ENCODE results near the gene EZR. TPM values are rescaled to one million over a fixed set of nuclear protein-coding genes. Genes with fewer than 3 reads are reported as not detected.
"Not testable (repeated sequence)": the region's sequence is repeated elsewhere in the genome, so short reads cannot be mapped to it uniquely, and the experiment has no call there.

The EZR gene
- total RNA-seq, 2 experiments from 2014 or later, result 177 to 180 TPM

GRCh38 chr6:158826819-158827501, 7.8 kb upstream of the EZR start:
- Mint-ChIP-seq H3K27me3 (ENCODE audit: low read depth) (no peaks in the 10 kb centered on the region), H3K36me3 (ENCODE audit: low read depth) (no peaks in the 10 kb centered on the region), H3K4me3 (no peak overlapping the region), H3K9me3 (ENCODE audit: insufficient read depth) (no peaks in the 10 kb centered on the region), H3K27ac (no peak overlapping the region), H3K4me1 (ENCODE audit: low read depth) (peaks cover 14% of the 10 kb centered on the region)
- POLR2A ChIA-PET, result interaction anchor here (1.2 to 1.8 kb wide), 2 partner anchors 9 to 43 kb away, joined by 3 to 9 read pairs; no protein-coding TSS in a partner anchor
- CTCF ChIA-PET, result interaction anchor here (1.2 to 1.5 kb wide), 2 partner anchors 17 to 43 kb away, joined by 3 read pairs; no protein-coding TSS in a partner anchor
- no peak for ATAC-seq
- no peak for DNase-seq

- Mint-ChIP-seq H3K27ac (no peak overlapping the region), H3K27me3 (ENCODE audit: low read depth) (no peaks in the 10 kb centered on the region), H3K36me3 (ENCODE audit: low read depth) (no peaks in the 10 kb centered on the region), H3K4me1 (ENCODE audit: low read depth) (peaks cover 14% of the 10 kb centered on the region), H3K9me3 (ENCODE audit: insufficient read depth) (no peaks in the 10 kb centered on the region), H3K4me3 (no peak overlapping the region)
- no peak for ATAC-seq
- CTCF ChIA-PET, result interaction anchor here (1.2 kb wide), 1 partner anchor 18 kb away, joined by 3 read pairs; no protein-coding TSS in a partner anchor
- POLR2A ChIA-PET, result interaction anchor here (1.2 to 1.8 kb wide), 3 partner anchors 8 to 44 kb away, joined by 3 to 9 read pairs (median 3); no protein-coding TSS in a partner anchor
- DNase-seq, result no peak
These were observed 6.8 kb upstream of the EZR start for GRCh38 chr6:158825951-158826306.

DNA sequence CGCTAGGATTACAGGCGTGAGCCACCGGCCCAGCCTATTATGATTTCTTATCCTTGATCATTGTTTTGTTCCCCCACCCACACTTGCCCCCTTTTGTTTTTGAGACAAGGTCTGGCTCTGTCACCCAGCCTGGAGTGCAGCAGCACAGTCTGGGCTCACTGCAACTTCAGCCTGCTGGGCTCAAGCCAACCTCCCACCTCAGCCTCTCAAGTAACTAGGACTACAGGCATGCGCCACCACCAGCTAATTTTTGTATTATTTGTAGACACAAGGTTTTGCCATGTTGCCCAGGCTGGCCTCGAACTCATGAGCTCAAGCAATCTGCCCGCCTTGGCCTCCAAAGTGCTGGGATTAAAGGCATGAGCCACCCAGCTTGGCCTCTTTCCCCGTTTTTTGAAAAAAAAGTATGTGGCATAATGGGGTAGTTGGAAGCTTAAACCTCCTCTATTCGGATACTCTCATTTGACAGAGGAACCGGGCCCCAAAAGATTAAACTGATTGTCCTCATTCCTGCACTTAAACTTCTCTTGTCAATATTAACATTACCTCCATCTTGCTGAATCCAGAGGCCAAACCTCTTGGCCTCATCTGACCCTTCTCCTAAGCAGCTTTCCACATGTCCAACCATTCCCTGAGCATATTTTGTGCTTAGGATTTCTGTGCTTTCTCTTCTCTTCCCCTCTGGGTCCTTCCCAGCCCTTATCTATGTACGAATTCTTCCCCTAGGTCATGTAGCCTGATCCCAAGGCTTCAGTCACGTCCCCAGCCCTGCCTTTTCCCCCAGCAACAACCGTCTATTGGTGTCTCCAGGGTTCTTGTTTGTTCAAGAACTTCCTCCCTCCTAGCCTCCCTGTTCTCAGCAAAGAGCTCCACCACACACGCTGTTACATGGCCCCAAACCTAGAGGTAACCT, 6.1 kb upstream of the EZR start:
- POLR2A ChIA-PET, result interaction anchor here (1.6 to 1.8 kb wide), 2 partner anchors 20 to 45 kb away, joined by 3 to 9 read pairs; no protein-coding TSS in a partner anchor
- peaks cover 14% of the 10 kb centered on the region for H3K4me1 Mint-ChIP-seq (ENCODE audit: low read depth)
- H3K27me3 Mint-ChIP-seq (ENCODE audit: low read depth), result no peaks in the 10 kb centered on the region
- CTCF ChIA-PET, result no interaction called here
- H3K36me3 Mint-ChIP-seq (ENCODE audit: low read depth), result no peaks in the 10 kb centered on the region
- no peak overlapping the region for H3K27ac Mint-ChIP-seq
- DNase-seq, result no peak
- ATAC-seq, result no peak
- no peaks in the 10 kb centered on the region for H3K9me3 Mint-ChIP-seq (ENCODE audit: insufficient read depth)
- no peak overlapping the region for H3K4me3 Mint-ChIP-seq

DNA sequence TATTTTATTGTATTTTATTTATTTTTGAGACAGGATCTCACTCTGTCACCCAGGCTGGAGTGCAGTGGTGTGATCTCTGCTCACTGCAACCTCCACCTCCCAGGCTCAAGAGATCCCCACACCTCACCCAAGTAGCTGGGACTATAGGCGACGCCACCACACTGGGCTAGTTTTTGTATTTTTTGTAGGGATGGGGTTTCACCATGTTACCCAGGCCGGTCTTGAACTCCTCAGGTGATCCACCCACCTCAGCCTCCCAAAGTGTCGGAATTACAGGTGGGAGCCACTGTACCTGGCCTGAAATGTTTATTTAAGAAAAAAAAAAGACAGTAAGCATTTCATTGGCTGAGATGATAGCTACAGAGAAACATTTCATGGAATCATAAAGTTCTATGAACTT, 4.4 kb upstream of the EZR start:
- H3K27me3 Mint-ChIP-seq (ENCODE audit: low read depth), result not testable (repeated sequence)

DNA sequence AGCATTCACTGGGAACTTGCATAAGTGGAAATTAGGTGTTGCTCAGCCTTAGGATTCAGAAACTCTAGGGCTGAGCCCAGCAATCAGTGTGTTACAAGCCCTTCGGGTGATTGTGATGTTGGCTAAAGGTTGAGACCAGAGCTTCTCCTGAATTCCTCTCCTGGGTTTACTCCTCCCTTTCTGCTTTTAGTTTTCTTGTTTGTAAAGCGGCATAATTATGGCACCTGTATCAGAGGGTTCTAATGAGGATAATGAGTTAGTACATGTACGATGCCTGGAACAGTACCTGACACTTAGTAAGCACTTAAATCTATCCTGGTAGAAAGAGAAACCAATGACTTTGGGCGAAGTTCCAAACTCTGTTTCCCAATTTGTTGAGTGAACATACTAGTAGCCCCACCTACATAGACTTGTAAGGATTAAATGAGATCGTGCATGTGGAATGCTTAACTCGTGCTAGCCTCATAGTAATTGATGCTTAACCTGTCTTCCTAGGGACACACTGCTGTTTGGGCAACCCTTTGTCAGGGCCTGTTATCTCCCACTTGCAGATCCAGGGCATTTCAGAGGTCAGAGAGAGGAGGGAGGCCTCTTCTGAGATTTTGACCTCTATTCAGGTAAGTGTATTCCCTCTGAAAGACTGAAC, 932 bp upstream of the EZR start:
- DNase-seq (no peak), ATAC-seq (no peak)
- POLR2A ChIA-PET, result interaction anchor here (1.0 to 2.0 kb wide), 8 partner anchors 12 to 49 kb away, joined by 3 to 35 read pairs (median 6); no protein-coding TSS in a partner anchor
- H3K27me3 Mint-ChIP-seq (ENCODE audit: low read depth), result no peaks in the 10 kb centered on the region
- H3K4me3 Mint-ChIP-seq, result peak overlapping the region; percentile 75
- peak overlapping the region; percentile 91 for H3K27ac Mint-ChIP-seq
- peaks cover 30% of the 10 kb centered on the region for H3K36me3 Mint-ChIP-seq (ENCODE audit: low read depth)
- no peaks in the 10 kb centered on the region for H3K9me3 Mint-ChIP-seq (ENCODE audit: insufficient read depth)
- CTCF ChIA-PET, result interaction anchor here (1.2 to 1.6 kb wide), 3 partner anchors 11 to 314 kb away, joined by 3 to 4 read pairs (median 3); no protein-coding TSS in a partner anchor
- peaks cover 33% of the 10 kb centered on the region for H3K4me1 Mint-ChIP-seq (ENCODE audit: low read depth)

More for the DNA sequence above, 4.4 kb upstream of the EZR start:
- CTCF ChIA-PET, result interaction anchor here (0.6 to 2.4 kb wide), 3 partner anchors 46 to 150 kb away, joined by 3 to 10 read pairs (median 3); no protein-coding TSS in a partner anchor
- not testable (repeated sequence) for ATAC-seq; H3K9me3 Mint-ChIP-seq (ENCODE audit: insufficient read depth); DNase-seq; H3K27ac Mint-ChIP-seq; H3K36me3 Mint-ChIP-seq (ENCODE audit: low read depth); H3K4me3 Mint-ChIP-seq
- POLR2A ChIA-PET, result interaction anchor here (0.6 kb wide), 1 partner anchor 9 kb away, joined by 4 read pairs; no protein-coding TSS in a partner anchor
- peaks cover 22% of the 10 kb centered on the region for H3K4me1 Mint-ChIP-seq (ENCODE audit: low read depth)

- POLR2A ChIA-PET, result interaction anchor here (0.6 to 2.0 kb wide), 12 partner anchors 10 to 288 kb away, joined by 3 to 35 read pairs (median 4); no protein-coding TSS in a partner anchor
- CTCF ChIA-PET, result interaction anchor here (1.2 to 1.6 kb wide), 2 partner anchors 10 to 316 kb away, joined by 3 to 4 read pairs; no protein-coding TSS in a partner anchor
- H3K36me3 Mint-ChIP-seq (ENCODE audit: low read depth), result peaks cover 44% of the 10 kb centered on the region
- H3K27ac Mint-ChIP-seq, result peak overlapping the region; percentile 82
- H3K4me1 Mint-ChIP-seq (ENCODE audit: low read depth), result peaks cover 47% of the 10 kb centered on the region
- no peaks in the 10 kb centered on the region for H3K27me3 Mint-ChIP-seq (ENCODE audit: low read depth)
- DNase-seq (peak; percentile 86), ATAC-seq (peak; percentile 62)
- no peaks in the 10 kb centered on the region for H3K9me3 Mint-ChIP-seq (ENCODE audit: insufficient read depth)
- peak overlapping the region; percentile 75 for H3K4me3 Mint-ChIP-seq
These were observed 471 bp downstream of the EZR start for GRCh38 chr6:158818581-158819212.

GRCh38 chr6:158817728-158818580, 1.2 kb downstream of the EZR start:
- ChIA-PET POLR2A (interaction anchor here (0.7 to 2.0 kb wide), 6 partner anchors 9 to 61 kb away, joined by 3 to 13 read pairs (median 3); no protein-coding TSS in a partner anchor), CTCF (no interaction called here)
- H3K4me1 Mint-ChIP-seq (ENCODE audit: low read depth), result peaks cover 52% of the 10 kb centered on the region
- H3K9me3 Mint-ChIP-seq (ENCODE audit: insufficient read depth), result no peaks in the 10 kb centered on the region
- peak; percentile 77 for DNase-seq
- peak overlapping the region; percentile 97 for H3K27ac Mint-ChIP-seq
- peaks cover 49% of the 10 kb centered on the region for H3K36me3 Mint-ChIP-seq (ENCODE audit: low read depth)
- no peaks in the 10 kb centered on the region for H3K27me3 Mint-ChIP-seq (ENCODE audit: low read depth)
- H3K4me3 Mint-ChIP-seq, result peak overlapping the region; percentile 99
- peak; percentile 60 for ATAC-seq

DNA sequence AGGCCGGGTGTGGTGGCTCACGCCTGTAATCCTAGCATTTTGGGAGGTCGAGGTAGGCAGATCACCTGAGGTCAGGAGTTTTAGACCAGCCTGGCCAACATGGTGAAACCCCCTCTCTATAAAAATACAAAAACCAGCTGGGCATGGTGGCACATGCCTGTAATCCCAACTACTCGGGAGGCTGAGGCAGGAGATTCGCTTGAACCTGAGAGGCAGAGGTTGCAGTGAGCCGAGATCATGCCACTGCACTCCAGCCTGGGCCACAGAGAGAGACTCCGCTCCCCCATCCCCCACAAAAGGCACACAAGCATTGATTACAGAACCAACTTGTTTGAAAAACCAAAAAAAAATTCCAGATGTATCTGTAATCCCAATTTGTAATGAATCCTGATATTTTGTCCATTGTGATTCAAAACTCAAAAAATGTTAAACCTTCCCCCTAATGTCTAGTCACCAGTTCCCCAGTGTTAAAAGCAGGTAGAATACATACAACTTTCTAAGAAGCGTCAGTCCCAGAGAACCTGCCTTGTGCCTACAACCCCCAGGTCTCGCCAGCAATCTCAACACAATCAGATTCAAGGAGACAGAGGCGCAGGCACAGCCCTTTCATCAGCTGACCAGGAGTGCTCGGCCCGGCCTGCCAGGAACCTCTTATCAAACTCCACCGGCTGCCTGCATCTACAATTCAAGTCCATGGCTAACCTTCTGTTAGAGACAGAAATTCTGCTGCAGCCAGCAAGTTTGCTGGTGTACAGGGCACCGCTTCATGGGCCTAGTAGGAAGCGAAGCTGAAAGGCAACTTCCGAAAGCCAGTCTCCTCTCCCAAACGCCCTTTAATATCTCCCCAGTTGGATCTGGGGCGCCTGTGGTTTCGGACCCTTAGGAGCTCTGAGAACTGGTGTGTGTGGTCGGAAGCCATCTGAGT, 2.1 kb downstream of the EZR start:
- Mint-ChIP-seq H3K27ac (peak overlapping the region; percentile 97), H3K4me1 (ENCODE audit: low read depth) (peaks cover 55% of the 10 kb centered on the region), H3K4me3 (peak overlapping the region; percentile 99), H3K9me3 (ENCODE audit: insufficient read depth) (no peaks in the 10 kb centered on the region), H3K36me3 (ENCODE audit: low read depth) (peaks cover 58% of the 10 kb centered on the region), H3K27me3 (ENCODE audit: low read depth) (no peaks in the 10 kb centered on the region)
- DNase-seq, result peak; percentile 46
- ATAC-seq, result no peak
- POLR2A ChIA-PET, result interaction anchor here (0.7 to 2.0 kb wide), 6 partner anchors 9 to 62 kb away, joined by 3 to 13 read pairs (median 3); no protein-coding TSS in a partner anchor
- CTCF ChIA-PET, result no interaction called here

GRCh38 chr6:158816329-158816728, 2.8 kb downstream of the EZR start:
- CTCF ChIA-PET, result no interaction called here
- POLR2A ChIA-PET, result interaction anchor here (2.0 kb wide), 1 partner anchor 53 kb away, joined by 13 read pairs; no protein-coding TSS in a partner anchor
- Mint-ChIP-seq H3K36me3 (ENCODE audit: low read depth) (peaks cover 65% of the 10 kb centered on the region), H3K4me1 (ENCODE audit: low read depth) (peaks cover 62% of the 10 kb centered on the region), H3K9me3 (ENCODE audit: insufficient read depth) (no peaks in the 10 kb centered on the region), H3K27ac (peak overlapping the region; percentile 97), H3K27me3 (ENCODE audit: low read depth) (no peaks in the 10 kb centered on the region), H3K4me3 (peak overlapping the region; percentile 99)
- DNase-seq (no peak), ATAC-seq (no peak)
